Chondrocyte (in vitro differentiated cells): Measurements from ENCODE around the gene ITGA6. TPM values are rescaled to one million over a fixed set of nuclear protein-coding genes. Genes with fewer than 3 reads are reported as not detected.

Source experiments
- DNase-seq: peaks from one replicate; pipeline ENCODE4 v3.0.0; 2021; ENCODE audit warnings: mixed read lengths, low spot score
- H3K27ac Mint-ChIP-seq: one replicate; pipeline ENCODE4 v1.8.0; 2021; ENCODE audit warnings: mild to moderate bottlenecking, moderate library complexity, mixed read lengths; ENCODE audit not compliant: unreplicated experiment
- H3K27me3 Mint-ChIP-seq: 2 replicates; pipeline ENCODE4 v1.8.0; 2021; ENCODE audit warnings: low read depth, mixed read lengths
- H3K36me3 Mint-ChIP-seq: 2 replicates; pipeline ENCODE4 v1.8.0; 2021; ENCODE audit warnings: low read depth, mixed read lengths
- H3K4me1 Mint-ChIP-seq: 2 replicates; pipeline ENCODE4 v1.8.0; 2021; ENCODE audit warnings: low read depth, mild to moderate bottlenecking, mixed read lengths
- H3K4me3 Mint-ChIP-seq: one replicate; pipeline ENCODE4 v1.8.0; 2021; ENCODE audit warnings: mild to moderate bottlenecking, moderate library complexity, mixed read lengths; ENCODE audit not compliant: unreplicated experiment
- H3K9me3 Mint-ChIP-seq: 2 replicates; pipeline ENCODE4 v1.8.0; 2021; ENCODE audit warnings: low read depth, mixed read lengths
- CTCF ChIP-seq: fragments of 200-600 bp; sonication (generic); IDR thresholded peaks from 2 replicates; pipeline ENCODE4 v1.5.0; 2021; ENCODE audit warnings: antibody characterized with exemption, mild to moderate bottlenecking, moderate library complexity
- total RNA-seq: library from RNA; stranded (reverse); gene quantifications from 3 replicates; pipeline ENCODE4 v1.2.1, GENCODE V29; 2021

ITGA6 gene
- total RNA-seq, 1 donor from 2014 or later = 5.0 TPM

GRCh38 chr2:172510548-172510947 is 83.2 kb downstream of the ITGA6 start:
- Mint-ChIP-seq H3K27me3 (no peaks in the 10 kb centered on the region), H3K27ac (no peak overlapping the region), H3K9me3 (peaks cover 31% of the 10 kb centered on the region), H3K4me3 (no peak overlapping the region), H3K4me1 (no peaks in the 10 kb centered on the region), H3K36me3 (peaks cover 20% of the 10 kb centered on the region)
- DNase-seq = no peak
- TF ChIP-seq CTCF = no peak

GRCh38 chr2:172512810-172513523 is 85.6 kb downstream of the ITGA6 start:
- Mint-ChIP-seq H3K4me3 (no peak overlapping the region), H3K27me3 (no peaks in the 10 kb centered on the region), H3K4me1 (peaks cover 5% of the 10 kb centered on the region), H3K27ac (no peak overlapping the region), H3K9me3 (peaks cover 35% of the 10 kb centered on the region), H3K36me3 (peaks cover 18% of the 10 kb centered on the region)
- no peak for TF ChIP-seq CTCF
- no peak for DNase-seq

- Mint-ChIP-seq H3K4me1 (peaks cover 5% of the 10 kb centered on the region), H3K4me3 (no peak overlapping the region), H3K27me3 (no peaks in the 10 kb centered on the region), H3K27ac (no peak overlapping the region), H3K9me3 (peaks cover 35% of the 10 kb centered on the region), H3K36me3 (peaks cover 18% of the 10 kb centered on the region)
- DNase-seq = no peak
- no peak for TF ChIP-seq CTCF
Measured at GRCh38 chr2:172513524-172513900, 86.1 kb downstream of the ITGA6 start.

DNA sequence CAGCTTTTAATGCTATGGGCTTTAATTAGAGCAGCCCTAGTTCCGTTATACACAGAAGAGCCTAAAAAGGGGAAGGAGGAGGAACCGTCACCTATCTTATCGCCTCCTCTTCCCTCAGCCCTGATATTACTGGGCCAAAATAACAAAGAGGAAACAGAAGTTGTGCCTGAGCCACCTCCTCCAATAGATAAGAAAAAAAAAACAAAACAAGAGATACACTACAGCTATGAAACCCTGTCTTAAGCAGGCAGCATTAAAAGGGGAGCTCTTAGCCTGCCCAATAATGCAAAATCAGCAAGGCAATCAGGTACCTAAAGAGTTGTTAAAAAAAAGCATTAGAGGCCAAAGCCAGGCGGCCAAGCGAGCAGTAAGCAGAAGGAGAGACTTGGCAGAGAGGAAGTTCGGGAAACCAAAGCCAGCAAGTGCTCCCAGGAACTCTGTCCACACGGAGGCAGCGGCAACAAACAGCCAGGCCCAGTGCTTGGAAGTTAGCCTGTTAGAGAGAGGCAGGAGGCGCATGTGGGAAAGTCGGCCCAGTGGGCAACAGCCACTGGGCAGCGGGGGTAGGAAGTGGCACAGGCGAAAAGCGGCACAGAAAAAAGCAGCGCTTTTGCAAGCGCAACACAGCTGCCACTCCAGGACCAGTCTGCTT is 86.7 kb downstream of the ITGA6 start:
- no peak for TF ChIP-seq CTCF
- Mint-ChIP-seq H3K4me3 (no peak overlapping the region), H3K36me3 (peaks cover 18% of the 10 kb centered on the region), H3K4me1 (peaks cover 5% of the 10 kb centered on the region), H3K9me3 (peaks cover 35% of the 10 kb centered on the region), H3K27ac (no peak overlapping the region), H3K27me3 (no peaks in the 10 kb centered on the region)
- DNase-seq = no peak

- Mint-ChIP-seq H3K27me3 (no peaks in the 10 kb centered on the region), H3K9me3 (peaks cover 31% of the 10 kb centered on the region), H3K36me3 (peaks cover 16% of the 10 kb centered on the region), H3K4me3 (no peak overlapping the region), H3K27ac (no peak overlapping the region), H3K4me1 (peaks cover 5% of the 10 kb centered on the region)
- no peak for DNase-seq
- TF ChIP-seq CTCF = no peak
Measured at GRCh38 chr2:172516299-172516698, 88.9 kb downstream of the ITGA6 start.
